NCI-H2196 treated with DMSO at 0.1 percent for 48 hours (cell line): ENCODE measurements around the gene THAP5.
"Not testable (repeated sequence)": the region's sequence is repeated elsewhere in the genome, so short reads cannot be mapped to it uniquely, and the experiment has no call there.

Source experiments
- DNase-seq: peaks from one replicate; lab custom pipeline; 2025; ENCODE audit not compliant: unreplicated experiment; lab: John Stamatoyannopoulos, UW

The THAP5 gene

GRCh38 chr7:108585843-108586242, 16.3 kb upstream of the THAP5 start:
- DNase-seq: no peak

GRCh38 chr7:108584211-108584610, 14.7 kb upstream of the THAP5 start:
- DNase-seq: no peak

GRCh38 chr7:108581655-108582491, 12.4 kb upstream of the THAP5 start:
- DNase-seq: no peak

GRCh38 chr7:108580298-108580697, 10.8 kb upstream of the THAP5 start:
- DNase-seq: no peak

GRCh38 chr7:108578937-108579336, 9.4 kb upstream of the THAP5 start:
- no peak for DNase-seq

- DNase-seq: no peak
Measured at GRCh38 chr7:108576116-108576515, 6.6 kb upstream of the THAP5 start.

- DNase-seq: no peak
Measured at GRCh38 chr7:108575156-108575555, 5.7 kb upstream of the THAP5 start.

GRCh38 chr7:108572480-108572879, 3.0 kb upstream of the THAP5 start:
- no peak for DNase-seq

- DNase-seq: no peak
Measured at GRCh38 chr7:108570146-108570755, 745 bp upstream of the THAP5 start.

GRCh38 chr7:108568801-108569380, 615 bp downstream of the THAP5 start:
- no peak for DNase-seq

GRCh38 chr7:108565987-108566386, 3.5 kb downstream of the THAP5 start:
- no peak for DNase-seq

- DNase-seq: no peak
Measured at GRCh38 chr7:108561047-108561619, 8.4 kb downstream of the THAP5 start.

- no peak for DNase-seq
Measured at GRCh38 chr7:108559253-108559652, 10.3 kb downstream of the THAP5 start.

GRCh38 chr7:108557617-108558016, 11.9 kb downstream of the THAP5 start:
- no peak for DNase-seq

GRCh38 chr7:108557191-108557590, 12.3 kb downstream of the THAP5 start:
- DNase-seq: no peak

GRCh38 chr7:108556665-108557064, 12.8 kb downstream of the THAP5 start:
- DNase-seq: not testable (repeated sequence)

GRCh38 chr7:108548141-108548896, 21.2 kb downstream of the THAP5 start:
- DNase-seq: not testable (repeated sequence)

GRCh38 chr7:108541478-108541877, 28.0 kb downstream of the THAP5 start:
- no peak for DNase-seq

- not testable (repeated sequence) for DNase-seq
Measured at GRCh38 chr7:108538685-108539084, 30.8 kb downstream of the THAP5 start.

GRCh38 chr7:108538236-108538635, 31.3 kb downstream of the THAP5 start:
- not testable (repeated sequence) for DNase-seq

- DNase-seq: no peak
Measured at GRCh38 chr7:108537229-108537628, 32.3 kb downstream of the THAP5 start.
